GM12875 (cell line): ENCODE data around the gene OR2Y1.

ENCODE experiments used
- H3K4me3 ChIP-seq: one replicate; pipeline ENCODE4 v1.5.1; 2011; ENCODE audit warnings: low read depth, low read length, control low read depth
- TF ChIP-seq, protein P1 (sequence below): IDR thresholded peaks from 2 replicates; pipeline ENCODE4 v1.5.1; 2011; ENCODE audit warnings: low read depth, mild to moderate bottlenecking, control low read depth, inconsistent platforms, low read length, moderate library complexity, borderline replicate concordance; ENCODE audit not compliant: insufficient read depth

Gene OR2Y1

DNA sequence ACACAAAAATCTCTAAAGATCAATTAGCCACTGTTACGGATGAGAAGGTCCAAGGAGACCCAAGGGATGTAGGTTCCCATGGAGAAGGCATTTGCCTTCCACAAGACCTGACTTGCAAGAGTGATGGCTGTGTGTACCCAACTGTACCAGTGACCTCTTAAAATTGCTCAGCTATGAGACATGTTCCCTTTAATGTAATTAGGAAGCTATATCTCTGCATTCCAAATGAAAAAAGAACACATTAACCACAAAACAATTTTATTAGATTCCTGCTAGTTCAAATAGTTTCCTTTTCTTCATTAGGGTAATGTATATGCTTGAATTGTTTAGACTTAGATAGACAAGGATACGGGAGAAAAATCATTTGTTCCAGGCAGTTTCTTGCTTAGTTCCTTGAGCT is 3.3 kb downstream of the OR2Y1 start:
- TF ChIP-seq, protein P1, sequence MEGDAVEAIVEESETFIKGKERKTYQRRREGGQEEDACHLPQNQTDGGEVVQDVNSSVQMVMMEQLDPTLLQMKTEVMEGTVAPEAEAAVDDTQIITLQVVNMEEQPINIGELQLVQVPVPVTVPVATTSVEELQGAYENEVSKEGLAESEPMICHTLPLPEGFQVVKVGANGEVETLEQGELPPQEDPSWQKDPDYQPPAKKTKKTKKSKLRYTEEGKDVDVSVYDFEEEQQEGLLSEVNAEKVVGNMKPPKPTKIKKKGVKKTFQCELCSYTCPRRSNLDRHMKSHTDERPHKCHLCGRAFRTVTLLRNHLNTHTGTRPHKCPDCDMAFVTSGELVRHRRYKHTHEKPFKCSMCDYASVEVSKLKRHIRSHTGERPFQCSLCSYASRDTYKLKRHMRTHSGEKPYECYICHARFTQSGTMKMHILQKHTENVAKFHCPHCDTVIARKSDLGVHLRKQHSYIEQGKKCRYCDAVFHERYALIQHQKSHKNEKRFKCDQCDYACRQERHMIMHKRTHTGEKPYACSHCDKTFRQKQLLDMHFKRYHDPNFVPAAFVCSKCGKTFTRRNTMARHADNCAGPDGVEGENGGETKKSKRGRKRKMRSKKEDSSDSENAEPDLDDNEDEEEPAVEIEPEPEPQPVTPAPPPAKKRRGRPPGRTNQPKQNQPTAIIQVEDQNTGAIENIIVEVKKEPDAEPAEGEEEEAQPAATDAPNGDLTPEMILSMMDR: no peak
- H3K4me3 ChIP-seq: no peak overlapping the region

- TF ChIP-seq, protein P1: no peak
- no peak overlapping the region for H3K4me3 ChIP-seq
These were observed 14.9 kb downstream of the OR2Y1 start for GRCh38 chr5:180724944-180725343.

DNA sequence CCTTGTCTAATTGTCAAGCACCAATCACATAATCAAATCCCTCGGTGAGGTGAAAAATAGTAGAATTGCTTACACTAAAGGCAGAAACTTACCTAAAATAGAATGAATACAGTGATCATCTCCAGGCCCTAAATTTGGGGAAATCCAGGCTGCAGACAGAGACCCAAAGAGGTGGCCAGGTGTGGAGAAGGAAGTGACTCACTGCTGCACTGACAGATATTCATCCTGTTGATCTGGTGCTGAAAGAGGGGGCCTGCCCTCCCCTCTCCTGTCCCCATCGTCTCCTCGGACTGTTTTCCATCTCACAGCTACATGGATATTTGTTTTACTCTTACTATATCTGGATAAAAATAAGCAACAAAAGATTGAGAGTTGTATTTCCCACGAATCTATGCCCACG is 15.9 kb downstream of the OR2Y1 start:
- H3K4me3 ChIP-seq: no peak overlapping the region
- TF ChIP-seq, protein P1: no peak

DNA sequence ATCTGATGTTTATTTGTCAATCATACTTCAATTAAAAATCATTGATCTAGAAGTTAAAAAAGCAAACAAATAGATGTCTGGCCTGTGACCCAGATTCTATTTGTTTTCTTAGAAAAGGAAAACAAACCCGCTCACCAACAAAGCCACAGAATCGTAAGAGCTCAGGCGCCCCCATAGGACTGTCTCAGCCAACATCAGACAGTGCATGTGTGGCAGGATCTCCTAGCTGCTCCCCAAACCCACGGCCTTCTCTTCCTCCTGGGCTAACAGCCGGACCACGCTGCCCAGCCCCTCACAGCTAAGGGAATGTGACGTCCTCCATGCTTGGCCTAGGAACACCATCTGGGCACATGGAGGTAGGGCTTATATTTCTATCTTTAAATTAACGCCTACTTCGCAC is 19.4 kb downstream of the OR2Y1 start:
- no peak overlapping the region for H3K4me3 ChIP-seq
- TF ChIP-seq, protein P1: no peak

- no peak overlapping the region for H3K4me3 ChIP-seq
- TF ChIP-seq, protein P1: no peak
These were observed 20.1 kb downstream of the OR2Y1 start for GRCh38 chr5:180719781-180720180.

DNA sequence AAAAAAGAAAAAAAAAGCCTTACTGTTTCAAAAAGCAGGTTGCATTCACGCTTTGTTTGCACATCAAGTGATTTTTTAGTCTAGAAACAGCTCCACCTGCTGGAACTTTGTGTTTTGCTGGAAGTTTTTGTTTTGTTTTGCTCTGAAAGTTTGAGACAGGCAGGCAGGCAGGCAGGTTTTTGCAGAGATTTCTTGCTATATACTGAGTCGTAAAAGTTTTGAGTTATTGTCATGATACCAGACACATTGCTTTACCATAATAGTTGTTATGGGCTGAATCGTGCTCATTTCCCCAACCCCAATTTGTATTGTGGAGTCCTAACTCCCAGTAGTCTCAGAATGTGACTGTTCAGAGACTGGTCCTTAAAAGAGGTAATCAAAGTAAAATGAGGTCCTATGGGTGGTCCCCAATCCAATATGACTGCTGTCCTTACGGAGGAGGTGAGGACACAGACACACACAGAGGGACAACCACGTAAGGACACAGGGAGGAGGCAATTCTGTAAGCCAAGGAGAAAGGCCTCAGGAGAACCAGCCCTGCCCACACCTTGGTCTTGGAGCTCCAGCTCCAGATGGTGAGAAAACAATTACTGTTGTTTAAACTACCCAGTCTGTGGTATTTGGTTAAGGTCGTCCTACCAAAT is 20.9 kb downstream of the OR2Y1 start:
- TF ChIP-seq, protein P1: peak; percentile 53; the same call in 1 of the 2 replicates
- no peak overlapping the region for H3K4me3 ChIP-seq

DNA sequence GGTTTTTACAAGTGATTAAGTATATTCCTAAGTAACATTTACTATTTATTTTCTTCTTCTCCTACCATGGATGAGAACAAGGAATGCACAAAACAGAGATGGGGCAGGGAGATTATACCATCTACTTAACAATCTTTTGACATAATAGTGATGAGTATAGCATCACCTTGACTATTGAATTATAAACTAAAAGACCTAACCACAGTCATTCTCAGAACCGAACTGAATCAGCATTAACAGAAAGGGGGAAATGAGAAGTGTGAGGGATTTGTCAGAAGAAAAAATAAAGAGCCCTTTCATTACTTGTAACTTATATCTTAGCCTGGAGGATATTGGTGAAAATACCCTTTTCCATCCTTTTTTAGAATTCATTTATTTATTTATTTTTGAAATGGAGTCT is 21.9 kb downstream of the OR2Y1 start:
- no peak overlapping the region for H3K4me3 ChIP-seq
- TF ChIP-seq, protein P1: no peak
